ENCODE measurements around the gene TLCD3A. TPM values are rescaled to one million over a fixed set of nuclear protein-coding genes. Genes with fewer than 3 reads are reported as not detected.

The TLCD3A gene
- total and polyA plus RNA-seq, 2 of the 4 experiments (the other 2 are of a cell fraction), result 15.2 to 35.0 TPM

GRCh38 chr17:721540-721937, 10.9 kb upstream of the TLCD3A start:
- in situ Hi-C loops (cut with MboI; ENCODE audit: low sequenced_read_pairs) (no loop called here), dilution Hi-C loops (cut with HindIII; ENCODE audit: low sequenced_read_pairs, unreplicated experiment) (no loop called here), intact Hi-C loops (cut with micrococcal nuclease) (no loop called here)
- H2AK9ac ChIP-seq (replicated peaks; ENCODE audit: low read depth, low read length, poor library complexity), result no peak overlapping the region
- H3K9me3 ChIP-seq (ENCODE audit: control insufficient read depth, insufficient read depth, low read length), result no peaks in the 10 kb centered on the region
- H4K91ac ChIP-seq (ENCODE audit: insufficient read depth, low read depth, low read length), result no peak overlapping the region
- H3K4me3 ChIP-seq (ENCODE audit: insufficient read depth, low read depth, low read length), result no peak overlapping the region
- BruUV-seq (replicated peaks), result no TSS peak
- H3K9me1 ChIP-seq (ENCODE audit: insufficient read depth, low read length), result 0 out of 2 replicates have a peak, but pooled peaks cover 3% of the 10 kb centered on the region
- H2AFZ ChIP-seq (replicated peaks; ENCODE audit: low read length, poor library complexity), result no peak overlapping the region
- peaks cover 0 to 4% of the 10 kb centered on the region in 2 experiments; a peak in 2 of 4 replicates for H3K79me1 ChIP-seq (ENCODE audit: low read depth in 1 of 2, low read length in 2 of 2)
- no peak for ATAC-seq (ENCODE audit: low read depth)
- no peak overlapping the region for H2AK5ac ChIP-seq (ENCODE audit: low read depth, low read length)
- H3K36me3 ChIP-seq (ENCODE audit: control insufficient read depth, insufficient read depth, low read length), result no peaks in the 10 kb centered on the region
- H4K8ac ChIP-seq (ENCODE audit: low read depth in 2 of 2, low read length in 2 of 2), result no peak overlapping the region
- no peak overlapping the region for H3K27ac ChIP-seq (ENCODE audit: insufficient read depth, low read length)
- DNase-seq, result no peak
- no peak overlapping the region for H3K4me2 ChIP-seq (ENCODE audit: low read depth, low read length)
- H3K18ac ChIP-seq (ENCODE audit: low read depth, low read length), result no peak overlapping the region
- H4K20me1 ChIP-seq (ENCODE audit: insufficient read depth, low read length), result no peaks in the 10 kb centered on the region
- no peak overlapping the region for H3K56ac ChIP-seq (ENCODE audit: extremely low read depth, insufficient read depth, low read length)
- H3K14ac ChIP-seq (replicated peaks; ENCODE audit: low read depth, low read length), result no peak overlapping the region
- ChIA-PET CTCF (no interaction called here), POLR2A (ENCODE audit: unreplicated experiment) (no interaction called here)
- H3K4ac ChIP-seq (ENCODE audit: low read depth, low read length), result no peak overlapping the region
- H3K23ac ChIP-seq (ENCODE audit: low read depth, low read length), result no peak overlapping the region
- WGBS, 2 experiments (ENCODE audit: extremely low coverage in 2 of 2, insufficient read length in 1 of 2), result no CpG with 5 or more reads among the region's 5 CpGs
- H2BK15ac ChIP-seq (ENCODE audit: low read depth, low read length), result no peak overlapping the region
- TF ChIP-seq ELK1 (IDR thresholded peaks at IDR 0.05; ENCODE audit: borderline replicate concordance, low read depth, low read length) (no peak), CHD1 (IDR thresholded peaks at IDR 0.05; ENCODE audit: low read depth, low read length) (no peak), CEBPB (IDR thresholded peaks at IDR 0.05; ENCODE audit: low read depth, low read length) (no peak), BHLHE40 (IDR thresholded peaks at IDR 0.05; ENCODE audit: low read depth, low read length) (no peak), SMC3 (IDR thresholded peaks at IDR 0.05; ENCODE audit: low read depth, low read length) (no peak), MXI1 (IDR thresholded peaks at IDR 0.05; ENCODE audit: borderline replicate concordance, low read depth, low read length) (no peak), USF2 (IDR thresholded peaks at IDR 0.05; ENCODE audit: low read depth, low read length) (no peak), CTCF (conservative IDR thresholded peaks at IDR 0.05; ENCODE audit: low read depth, low read length) (no peak), MAZ (IDR thresholded peaks at IDR 0.05; ENCODE audit: borderline replicate concordance, low read depth, low read length) (no peak), FOS (IDR thresholded peaks at IDR 0.05; ENCODE audit: low read depth, low read length) (no peak), RFX5 (IDR thresholded peaks at IDR 0.05; ENCODE audit: low read depth, low read length) (no peak), RCOR1 (IDR thresholded peaks at IDR 0.05; ENCODE audit: insufficient replicate concordance, low read length) (no peak)
- H2BK5ac ChIP-seq (ENCODE audit: low read depth, low read length, poor library complexity, severe bottlenecking), result no peak overlapping the region
- no peak overlapping the region for H2BK120ac ChIP-seq (ENCODE audit: low read depth, low read length)
- H2BK20ac ChIP-seq (ENCODE audit: low read depth, low read length), result no peak overlapping the region
- H3K4me1 ChIP-seq (ENCODE audit: control insufficient read depth, insufficient read depth, low read length), result no peaks in the 10 kb centered on the region
- no peak overlapping the region for H3K9ac ChIP-seq (ENCODE audit: low read depth, low read length)
- no peaks in the 10 kb centered on the region for H3K27me3 ChIP-seq (ENCODE audit: control insufficient read depth, insufficient read depth, low read length)
- no peak overlapping the region for H4K5ac ChIP-seq (ENCODE audit: low read depth, low read length)
